A375 (cell line): ENCODE measurements around the gene ACSM4. TPM values are rescaled to one million over a fixed set of nuclear protein-coding genes. Genes with fewer than 3 reads are reported as not detected.

ENCODE experiments used
- total RNA-seq: library from RNA; depleted of rRNA; stranded (reverse); fragments of >200 nt; shearing (Covaris generic); gene quantifications from 2 replicates; pipeline ENCODE4 v1.2.3, GENCODE V29; 2014; rRNA removed

ACSM4 gene, protein sequence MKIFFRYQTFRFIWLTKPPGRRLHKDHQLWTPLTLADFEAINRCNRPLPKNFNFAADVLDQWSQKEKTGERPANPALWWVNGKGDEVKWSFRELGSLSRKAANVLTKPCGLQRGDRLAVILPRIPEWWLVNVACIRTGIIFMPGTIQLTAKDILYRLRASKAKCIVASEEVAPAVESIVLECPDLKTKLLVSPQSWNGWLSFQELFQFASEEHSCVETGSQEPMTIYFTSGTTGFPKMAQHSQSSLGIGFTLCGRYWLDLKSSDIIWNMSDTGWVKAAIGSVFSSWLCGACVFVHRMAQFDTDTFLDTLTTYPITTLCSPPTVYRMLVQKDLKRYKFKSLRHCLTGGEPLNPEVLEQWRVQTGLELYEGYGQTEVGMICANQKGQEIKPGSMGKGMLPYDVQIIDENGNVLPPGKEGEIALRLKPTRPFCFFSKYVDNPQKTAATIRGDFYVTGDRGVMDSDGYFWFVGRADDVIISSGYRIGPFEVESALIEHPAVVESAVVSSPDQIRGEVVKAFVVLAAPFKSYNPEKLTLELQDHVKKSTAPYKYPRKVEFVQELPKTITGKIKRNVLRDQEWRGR
- not detected in 2 replicates for total RNA-seq

DNA sequence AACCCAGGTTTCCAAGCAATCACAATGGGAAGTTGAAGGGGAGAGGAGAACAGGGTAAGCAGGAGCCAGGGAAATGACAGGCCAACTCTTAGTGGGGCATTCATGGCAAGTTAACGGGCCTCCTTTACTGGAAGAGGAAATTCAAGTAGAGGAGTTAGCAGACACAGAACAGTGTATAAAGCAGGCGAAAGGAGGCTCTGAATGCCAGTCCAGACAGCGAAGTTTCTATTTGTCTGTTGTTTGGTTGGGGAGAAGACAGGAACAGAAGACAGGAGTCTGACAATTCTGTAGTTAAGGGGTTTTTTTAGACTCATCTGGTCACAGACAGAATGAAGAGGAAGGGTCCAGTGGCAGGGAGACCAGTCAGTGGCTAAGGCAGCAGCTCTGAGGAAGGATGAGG is at the start of gene ACSM4:
Gene ACSM4 (plus strand): TSS at position 301 of the 400 bp plus-strand sequence. CDS start 260 bp downstream, outside the sequence.

Other genes starting within 250 kb of the ACSM4 start
- 1.2 and 4.3 TPM in 2 replicates for gene C1S, start 243.4 kb upstream of the ACSM4 start, total RNA-seq
- gene C1R, start 211.6 kb upstream of the ACSM4 start, total RNA-seq, result 4.4 and 5.3 TPM in 2 replicates
- 11.7 and 13.2 TPM in 2 replicates for gene C1RL, start 194.9 kb upstream of the ACSM4 start, total RNA-seq
- not detected in 2 replicates for gene RBP5, start 175.2 kb upstream of the ACSM4 start, total RNA-seq
- gene CLSTN3, start 173.7 kb upstream of the ACSM4 start, total RNA-seq, result 8.5 and 10.1 TPM in 2 replicates
- 22.4 and 29.3 TPM in 2 replicates for gene PEX5, start 114.4 kb upstream of the ACSM4 start, total RNA-seq
- gene CD163L1, start 140.1 kb downstream of the ACSM4 start, total RNA-seq, result 0.72 and 1.1 TPM in 2 replicates
- gene CD163, start 199.7 kb downstream of the ACSM4 start, total RNA-seq, result not detected in 2 replicates